ENCODE measurements around the gene AFF3.

GRCh38 chr2:99858951-99859596 is 283.3 kb downstream of the AFF3 start:
- TF ChIP-seq CTCF (conservative IDR thresholded peaks at IDR 0.05) (no peak), EZH2 (IDR thresholded peaks at IDR 0.05; ENCODE audit: low read depth) (no peak)

All from PC-9 (cell line).